ENCODE data around the gene NEU1.
A peak's percentile ranks its signal among the peaks of the same experiment; 100 is the strongest.
"Not testable (repeated sequence)": the region's sequence is repeated elsewhere in the genome, so short reads cannot be mapped to it uniquely, and the experiment has no call there.

Gene NEU1

DNA sequence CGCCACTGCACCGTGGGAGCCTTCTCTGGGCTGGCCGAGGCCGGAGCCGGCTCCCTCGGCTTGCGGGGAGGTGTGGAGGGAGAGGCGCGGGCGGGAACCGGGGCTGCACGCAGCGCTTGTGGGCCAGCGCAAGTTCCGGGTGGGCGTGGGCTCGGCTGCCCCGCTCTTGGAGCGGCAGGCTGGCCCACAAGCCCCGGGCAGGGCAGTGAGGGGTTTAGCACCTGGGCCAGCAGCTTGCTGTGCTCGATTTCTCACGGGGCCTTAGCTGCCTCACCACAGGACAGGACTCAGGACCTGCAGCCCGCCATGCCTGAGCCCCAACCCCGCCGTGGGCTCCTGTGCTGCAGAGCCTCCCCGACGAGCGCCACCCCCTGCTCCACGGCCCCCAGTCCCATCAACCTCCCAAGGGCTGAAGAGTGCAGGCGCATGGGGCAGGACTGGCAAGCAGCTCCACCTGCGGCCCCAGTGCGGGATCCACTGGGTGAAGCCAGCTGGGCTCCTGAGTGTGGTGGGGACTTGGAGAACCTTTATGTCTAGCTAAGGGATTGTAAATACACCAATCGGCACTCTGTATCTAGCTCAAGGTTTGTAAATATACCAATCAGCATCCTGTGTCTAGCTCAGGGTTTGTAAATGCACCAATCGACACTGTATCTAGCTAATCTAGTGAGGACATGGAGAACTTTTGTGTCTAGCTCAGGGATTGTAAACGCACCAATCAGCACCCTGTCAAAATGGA lies 10.5 kb downstream of the NEU1 start:
- not testable (repeated sequence) for H3K4me3 ChIP-seq (ENCODE audit: low read length); DNase-seq (ENCODE audit: low read depth, low spot score)

DNA sequence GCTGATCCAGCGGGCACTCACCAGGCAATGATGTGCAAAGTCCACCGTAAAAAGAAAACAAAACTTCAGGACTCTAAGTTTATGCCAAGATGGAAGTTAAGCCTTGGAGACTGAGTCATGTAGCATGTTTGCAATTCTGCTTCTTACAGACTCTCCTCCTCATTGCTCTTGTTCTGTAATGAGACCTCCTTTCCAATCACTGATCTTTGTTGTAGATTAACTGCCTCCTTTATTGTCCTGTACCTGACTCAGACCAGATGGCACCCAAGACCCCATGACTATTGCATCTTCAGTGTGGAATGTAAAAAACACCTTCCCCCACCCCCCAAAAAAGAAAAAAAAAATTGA lies 11.2 kb downstream of the NEU1 start:
- no peak for DNase-seq (ENCODE audit: low read depth, low spot score)
- H3K4me3 ChIP-seq (ENCODE audit: low read length): no peak overlapping the region

- H3K4me3 ChIP-seq (ENCODE audit: low read length): no peak overlapping the region
Measured at GRCh38 chr6:31850765-31851484, 11.7 kb downstream of the NEU1 start.

GRCh38 chr6:31847276-31847978 lies 15.2 kb downstream of the NEU1 start:
- no peak overlapping the region for H3K4me3 ChIP-seq (ENCODE audit: low read length)
- DNase-seq (ENCODE audit: low read depth, low spot score): no peak

More at GRCh38 chr6:31850765-31851484, 11.7 kb downstream of the NEU1 start:
- DNase-seq (ENCODE audit: low read depth, low spot score): no peak

GRCh38 chr6:31844507-31844906 lies 18.1 kb downstream of the NEU1 start:
- DNase-seq (ENCODE audit: low read depth, low spot score): no peak
- no peak overlapping the region for H3K4me3 ChIP-seq (ENCODE audit: low read length)

DNA sequence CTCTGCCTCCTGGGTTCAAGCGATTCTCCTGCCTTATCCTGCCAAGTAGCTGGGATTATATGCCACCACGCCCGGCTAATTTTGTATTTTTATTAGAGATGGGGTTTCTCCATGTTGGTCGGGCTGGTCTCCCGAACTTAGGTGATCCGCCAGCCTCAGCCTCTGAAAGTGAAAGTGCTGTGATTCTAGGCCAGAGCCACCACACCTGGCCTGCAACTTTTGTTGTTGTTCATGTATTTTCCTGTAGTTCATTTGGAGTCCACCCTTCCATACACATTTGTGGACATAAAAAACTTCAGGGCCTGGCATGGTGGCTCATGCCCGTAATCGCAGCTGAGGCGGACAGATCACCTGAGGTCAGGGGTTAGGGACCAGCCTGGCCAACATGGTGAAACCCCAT lies 20.6 kb downstream of the NEU1 start:
- no peak for DNase-seq (ENCODE audit: low read depth, low spot score)
- H3K4me3 ChIP-seq (ENCODE audit: low read length): no peak overlapping the region

DNA sequence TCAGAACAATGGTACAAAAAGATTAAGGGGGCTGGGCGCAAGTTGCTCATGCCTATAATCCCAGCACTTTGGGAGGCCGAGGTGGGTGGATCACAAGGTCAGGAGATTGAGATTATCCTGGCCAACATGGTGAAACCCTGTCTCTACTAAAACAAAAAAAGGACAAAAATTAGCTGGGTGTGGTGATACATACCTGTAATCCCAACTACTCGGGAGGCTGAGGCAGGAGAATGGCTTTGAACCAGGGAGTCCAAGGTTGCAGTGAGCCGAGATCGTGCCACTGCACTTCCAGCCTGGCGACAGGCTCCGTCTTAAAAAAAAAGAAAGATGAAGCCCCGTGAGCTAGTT lies 22.9 kb downstream of the NEU1 start:
- DNase-seq (ENCODE audit: low read depth, low spot score); H3K4me3 ChIP-seq (ENCODE audit: low read length): not testable (repeated sequence)

GRCh38 chr6:31838968-31839367 lies 23.7 kb downstream of the NEU1 start:
- no peak for DNase-seq (ENCODE audit: low read depth, low spot score)
- no peak overlapping the region for H3K4me3 ChIP-seq (ENCODE audit: low read length)

DNA sequence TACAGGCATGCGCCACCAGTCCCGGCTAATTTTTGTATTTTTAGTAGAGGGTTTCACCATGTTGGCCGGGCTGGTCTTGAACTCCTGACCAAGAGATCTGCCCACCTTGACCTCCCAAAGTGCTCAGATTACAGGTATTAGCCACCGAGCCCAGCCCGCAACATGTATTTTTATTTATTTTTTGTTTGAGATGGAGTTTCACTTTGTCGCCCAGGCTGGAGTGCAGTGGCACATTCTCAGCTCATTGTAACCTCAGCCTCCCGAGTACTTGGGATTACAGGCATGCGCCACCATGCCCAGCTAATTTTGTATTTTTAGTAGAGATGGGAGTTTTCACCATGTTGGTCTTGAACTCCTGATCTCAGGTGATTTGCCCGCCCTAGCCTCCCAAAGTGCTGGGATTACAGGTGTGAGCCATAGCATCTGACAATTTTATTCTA lies 24.5 kb downstream of the NEU1 start:
- H3K4me3 ChIP-seq (ENCODE audit: low read length): not testable (repeated sequence)

DNA sequence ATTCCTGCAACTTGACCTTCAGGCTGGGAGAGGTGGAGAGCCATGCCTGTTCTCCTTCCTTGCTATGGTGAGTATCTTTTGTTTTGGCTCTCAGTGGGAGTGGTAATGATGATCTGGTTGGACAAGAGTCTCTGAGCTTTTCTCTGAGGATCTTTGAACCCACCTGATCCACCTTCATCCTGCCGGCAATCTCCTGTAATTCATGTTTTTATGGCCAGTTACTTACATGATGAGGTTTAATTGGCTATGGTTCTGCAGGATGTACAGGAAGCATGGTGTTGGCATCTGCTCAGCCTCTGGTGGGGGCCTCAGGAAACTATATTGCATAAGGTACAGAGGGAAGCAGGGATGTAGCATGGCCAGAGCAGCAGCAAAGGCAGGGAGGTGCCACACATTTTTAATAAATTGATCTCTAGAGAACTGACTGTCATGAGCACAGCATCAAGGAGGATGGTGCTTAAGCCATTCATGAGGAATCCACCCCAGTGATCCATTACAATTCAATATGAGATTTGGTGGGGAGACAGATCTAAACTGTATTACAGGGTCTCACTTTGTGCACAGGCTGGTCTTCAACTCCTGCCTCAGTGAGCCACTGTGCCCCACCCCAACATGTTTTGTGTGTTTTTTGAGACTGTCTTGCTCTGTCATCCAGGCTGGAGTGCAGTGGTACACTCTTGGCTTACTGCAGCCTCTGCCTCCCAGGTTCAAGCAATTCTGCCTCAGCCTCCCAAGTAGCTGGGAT lies 25.1 kb downstream of the NEU1 start:
- no peak for DNase-seq (ENCODE audit: low read depth, low spot score)
- peak overlapping the region; percentile 99 for H3K4me3 ChIP-seq (ENCODE audit: low read length)

More for the DNA sequence above, 24.5 kb downstream of the NEU1 start:
- not testable (repeated sequence) for DNase-seq (ENCODE audit: low read depth, low spot score)

GRCh38 chr6:31836474-31837368 lies 25.9 kb downstream of the NEU1 start:
- no peak for DNase-seq (ENCODE audit: low read depth, low spot score)
- H3K4me3 ChIP-seq (ENCODE audit: low read length): peak overlapping the region; percentile 99

DNA sequence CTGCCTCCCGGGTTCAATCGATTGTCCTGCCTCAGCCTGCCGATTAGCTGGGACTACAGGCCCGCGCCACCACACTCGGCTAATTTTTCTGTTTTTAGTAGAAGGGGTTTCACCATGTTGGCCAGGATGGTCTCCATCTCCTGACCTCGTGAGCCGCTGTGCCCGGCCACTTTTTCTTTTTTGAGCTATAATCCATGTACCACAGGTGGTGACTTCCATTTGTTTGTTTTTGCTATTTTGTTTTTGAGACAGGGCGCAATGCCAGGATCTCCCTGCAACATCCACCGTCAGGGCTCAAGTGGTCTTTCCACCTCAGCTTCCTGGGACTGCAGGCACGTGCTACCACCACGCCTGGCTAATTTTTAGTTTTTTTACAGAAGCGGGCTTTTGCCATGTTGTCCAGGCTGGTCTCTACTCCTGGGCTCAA lies 26.6 kb downstream of the NEU1 start:
- peak overlapping the region; percentile 99 for H3K4me3 ChIP-seq (ENCODE audit: low read length)
- no peak for DNase-seq (ENCODE audit: low read depth, low spot score)

DNA sequence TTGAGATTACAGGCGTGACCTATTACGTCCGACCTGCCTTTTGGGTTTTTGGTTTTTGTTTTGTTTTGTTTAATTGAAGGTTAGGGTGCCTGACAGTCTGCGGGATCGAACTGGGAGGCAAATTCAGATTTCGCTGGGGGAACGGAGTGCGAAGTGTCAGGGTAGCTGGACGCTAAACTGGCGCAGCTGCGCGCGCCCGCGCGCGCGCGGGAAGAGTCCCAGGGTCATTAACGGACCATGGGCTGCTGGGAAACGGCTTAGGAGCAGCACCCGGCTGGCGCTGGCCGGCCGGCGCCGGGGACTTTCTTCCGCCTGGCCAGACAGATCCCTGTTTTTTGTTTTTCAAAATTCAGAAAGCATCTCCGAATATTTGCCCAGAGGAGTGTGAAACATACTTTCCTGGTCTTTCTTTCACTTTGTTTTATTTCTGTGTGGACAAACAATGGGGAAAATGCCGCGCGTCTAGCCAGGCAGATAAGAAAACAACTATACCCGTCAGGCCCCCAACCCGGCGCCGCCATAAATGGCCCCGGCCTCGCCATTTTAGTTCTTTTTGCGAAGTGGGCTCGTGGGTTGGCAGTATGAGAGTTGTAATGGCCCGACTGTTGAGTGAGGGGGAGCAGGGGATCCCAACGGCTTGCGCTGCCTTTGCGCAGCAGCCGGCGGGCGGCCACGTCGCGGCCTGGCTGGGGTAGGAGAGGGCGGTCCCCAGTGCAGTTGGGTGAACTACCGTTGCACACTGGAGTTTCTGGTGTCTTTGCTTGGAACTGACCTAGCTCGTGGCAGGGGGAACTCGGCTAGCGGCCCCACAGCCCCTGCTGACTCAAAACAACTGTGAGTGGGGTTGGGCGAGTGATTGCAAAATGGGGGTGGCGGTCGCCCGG lies 28.0 kb downstream of the NEU1 start:
- DNase-seq (ENCODE audit: low read depth, low spot score): peak; percentile 81
- H3K4me3 ChIP-seq (ENCODE audit: low read length): peak overlapping the region; percentile 99

GRCh38 chr6:31831350-31832215 lies 31.0 kb downstream of the NEU1 start:
- no peak overlapping the region for H3K4me3 ChIP-seq (ENCODE audit: low read length)
- no peak for DNase-seq (ENCODE audit: low read depth, low spot score)

DNA sequence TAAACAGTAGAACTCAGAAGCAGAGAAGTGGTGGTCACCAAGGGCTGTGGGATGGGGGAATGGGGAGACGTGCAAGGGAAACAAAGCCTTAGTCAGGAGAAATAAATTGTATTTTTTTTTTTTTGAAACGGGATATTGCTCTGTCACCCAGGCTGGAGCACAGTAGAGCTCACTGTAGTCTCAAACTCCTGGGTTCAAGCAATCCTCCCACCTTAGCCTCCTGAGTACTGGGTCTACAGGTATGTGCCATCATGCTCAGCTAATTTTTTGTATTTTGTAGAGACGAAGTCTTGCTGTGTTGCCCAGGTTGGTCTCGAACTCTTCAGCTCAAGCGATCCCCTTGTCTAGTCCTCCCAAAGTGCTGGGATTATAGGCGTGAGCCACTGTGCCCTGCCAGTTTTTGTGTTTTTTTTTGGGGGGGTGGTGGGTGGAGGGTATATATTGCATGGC lies 31.7 kb downstream of the NEU1 start:
- DNase-seq (ENCODE audit: low read depth, low spot score): no peak
- peak overlapping the region; percentile 51 for H3K4me3 ChIP-seq (ENCODE audit: low read length)

- DNase-seq (ENCODE audit: low read depth, low spot score): peak; percentile 60
- peak overlapping the region; percentile 51 for H3K4me3 ChIP-seq (ENCODE audit: low read length)
Measured at GRCh38 chr6:31829633-31830283, 32.9 kb downstream of the NEU1 start.
